NCI-H146 (cell line): ENCODE data around the gene HEY2.
A peak's percentile ranks its signal among the peaks of the same experiment; 100 is the strongest.

ENCODE experiments used
- DNase-seq: peaks from one replicate; lab custom pipeline; 2025; lab: John Stamatoyannopoulos, UW

The HEY2 gene

DNA sequence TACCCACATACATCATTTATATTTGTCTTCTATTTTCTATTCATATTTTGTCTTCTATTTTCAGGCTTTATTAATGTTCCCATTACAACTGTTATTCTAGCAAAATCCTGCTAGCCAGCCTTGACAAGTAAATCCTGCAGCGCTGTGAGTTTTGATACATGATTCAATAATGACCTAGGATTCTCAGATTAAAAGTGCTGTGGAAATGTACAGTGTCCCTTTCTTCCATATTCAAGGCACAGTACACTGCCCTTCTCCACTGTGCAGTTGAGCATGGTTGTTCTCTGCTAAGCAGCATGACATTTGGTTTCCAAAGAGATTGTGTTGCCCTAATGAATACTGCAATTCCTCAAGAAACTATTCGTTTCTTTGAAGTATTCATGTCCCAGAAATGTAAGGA lies 5.8 kb upstream of the HEY2 start:
- no peak for DNase-seq

DNA sequence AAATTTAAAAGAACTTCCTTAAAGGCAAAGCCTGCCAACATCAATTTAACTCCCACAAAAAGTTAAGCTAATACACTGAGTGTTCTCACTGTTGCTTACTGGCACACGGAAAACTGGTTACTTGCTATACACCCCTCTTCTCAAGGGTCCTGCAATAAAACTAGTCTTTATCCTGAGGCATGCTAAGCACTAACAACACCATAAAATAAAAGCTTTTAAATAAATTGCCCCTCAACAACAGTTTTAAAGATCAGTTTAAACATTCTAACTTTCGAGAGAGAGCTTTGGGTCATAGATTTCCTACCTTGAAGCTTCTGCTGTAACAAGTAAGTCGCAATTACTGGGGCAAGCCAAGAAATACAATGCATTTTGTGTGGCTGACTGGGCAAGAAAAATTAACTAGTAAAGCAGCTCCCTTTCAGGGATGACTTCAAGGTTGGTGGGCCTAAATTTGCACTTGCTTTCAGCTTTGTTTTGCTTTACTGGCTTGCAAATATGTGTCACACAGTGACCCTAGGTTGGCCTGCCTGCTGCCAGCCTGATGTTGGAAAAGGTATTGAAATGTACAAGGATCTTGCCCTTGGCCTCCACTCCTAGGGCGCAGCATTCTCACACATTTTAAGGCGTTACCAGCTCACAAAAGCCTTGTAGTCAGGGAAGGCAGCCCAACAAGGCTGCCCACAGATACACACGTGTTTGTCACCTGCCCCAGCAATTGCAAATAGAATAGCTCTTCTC lies 4.0 kb upstream of the HEY2 start:
- DNase-seq = peak; percentile 65

DNA sequence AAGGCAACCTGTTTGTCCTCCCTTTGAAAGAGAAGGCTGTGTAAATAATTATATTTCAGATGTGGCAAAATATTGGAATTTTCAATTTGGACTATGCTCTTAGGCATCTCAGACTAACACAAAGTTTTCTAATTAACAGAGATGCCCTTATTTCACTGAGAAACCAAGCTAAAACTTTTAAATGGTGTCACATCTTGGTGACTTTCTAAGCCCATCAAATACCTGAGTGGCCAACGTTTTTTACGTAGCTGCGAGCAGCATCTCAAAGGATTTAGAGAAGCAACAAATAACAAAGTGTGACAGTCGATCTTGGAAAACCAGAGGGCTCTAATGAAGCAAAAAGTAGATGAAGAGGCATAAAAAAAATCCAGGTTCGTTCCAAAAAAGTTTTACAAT lies 3.4 kb upstream of the HEY2 start:
- no peak for DNase-seq

DNA sequence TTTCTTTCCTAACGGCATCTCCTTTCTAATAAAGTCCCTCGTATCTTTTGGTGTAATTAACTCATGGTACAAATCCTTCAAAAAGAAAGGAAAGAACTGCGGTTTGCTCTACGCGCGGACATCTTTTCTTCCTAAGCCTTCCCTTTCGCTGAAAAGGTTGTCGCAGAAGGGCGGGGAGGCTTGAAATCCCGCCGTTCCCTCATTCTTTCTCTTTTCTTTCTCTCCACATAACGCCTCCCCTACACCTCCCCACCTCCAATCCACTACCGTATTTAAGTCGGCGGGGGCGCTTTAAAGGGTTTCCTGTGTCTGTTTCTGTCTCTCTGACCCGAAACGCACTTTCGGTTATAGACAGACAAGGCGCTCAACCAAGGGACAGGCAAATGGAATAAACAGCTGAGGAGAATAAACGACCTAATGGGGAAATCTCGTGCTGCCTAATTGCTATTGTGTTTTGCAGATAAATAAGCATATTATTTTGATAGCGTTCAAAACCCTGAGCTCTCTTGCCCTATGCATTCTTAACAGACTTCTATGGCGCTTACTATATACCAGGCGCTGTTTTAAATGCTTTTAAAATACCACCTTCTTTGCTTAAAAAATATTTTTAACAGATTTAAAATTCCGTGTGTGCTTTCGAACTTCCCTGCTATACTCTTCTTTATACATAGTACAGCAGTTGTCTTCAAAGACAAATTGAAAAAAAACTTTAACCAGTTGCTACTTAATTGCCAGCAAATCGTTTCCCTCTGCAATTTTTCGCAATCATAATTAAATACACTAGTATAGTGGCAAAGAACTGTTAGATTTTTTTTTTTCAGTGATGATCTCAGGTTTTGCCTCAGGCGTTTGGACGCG lies 2.5 kb upstream of the HEY2 start:
- DNase-seq = peak; percentile 98

DNA sequence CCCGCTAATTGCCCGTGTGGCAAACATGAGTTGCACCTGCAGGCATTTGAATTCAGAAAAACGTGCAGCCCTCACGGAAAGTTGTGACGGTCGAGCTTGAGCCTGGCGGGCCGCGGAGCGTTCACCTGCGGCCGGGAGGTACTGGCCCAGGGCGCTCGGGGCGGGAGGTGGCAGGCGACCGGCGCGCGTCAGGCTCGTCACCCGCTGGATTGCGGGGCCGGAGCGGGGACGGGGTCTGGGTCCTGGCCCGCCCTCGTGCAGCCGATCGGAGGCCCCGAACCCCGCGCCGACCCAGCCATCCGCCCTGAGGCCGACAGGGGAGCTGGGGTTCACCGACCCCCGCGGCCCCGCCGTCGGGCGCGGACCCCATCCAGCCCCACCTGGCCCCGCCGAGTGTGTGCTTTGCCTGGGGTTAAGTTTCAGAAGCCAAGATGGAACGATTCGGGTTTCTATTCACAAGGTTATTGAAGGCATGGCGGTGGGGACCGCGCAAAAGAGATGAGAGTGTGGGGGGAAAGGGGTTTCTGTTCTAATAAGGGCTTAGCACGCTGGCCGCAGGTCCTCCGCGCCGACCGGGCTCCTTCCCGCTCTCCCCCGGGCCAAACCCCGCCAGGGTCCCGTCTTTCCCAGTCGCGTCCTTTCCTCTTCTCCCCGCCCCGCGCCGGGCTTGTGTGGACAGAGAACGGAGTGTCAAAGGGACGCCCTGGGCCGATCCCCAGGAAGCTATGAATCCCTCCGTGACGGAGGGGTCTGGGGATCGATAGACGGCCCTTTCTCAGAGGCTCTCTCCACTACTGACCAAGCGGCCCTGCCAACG lies 1.6 kb upstream of the HEY2 start:
- peak; percentile 99 for DNase-seq

DNA sequence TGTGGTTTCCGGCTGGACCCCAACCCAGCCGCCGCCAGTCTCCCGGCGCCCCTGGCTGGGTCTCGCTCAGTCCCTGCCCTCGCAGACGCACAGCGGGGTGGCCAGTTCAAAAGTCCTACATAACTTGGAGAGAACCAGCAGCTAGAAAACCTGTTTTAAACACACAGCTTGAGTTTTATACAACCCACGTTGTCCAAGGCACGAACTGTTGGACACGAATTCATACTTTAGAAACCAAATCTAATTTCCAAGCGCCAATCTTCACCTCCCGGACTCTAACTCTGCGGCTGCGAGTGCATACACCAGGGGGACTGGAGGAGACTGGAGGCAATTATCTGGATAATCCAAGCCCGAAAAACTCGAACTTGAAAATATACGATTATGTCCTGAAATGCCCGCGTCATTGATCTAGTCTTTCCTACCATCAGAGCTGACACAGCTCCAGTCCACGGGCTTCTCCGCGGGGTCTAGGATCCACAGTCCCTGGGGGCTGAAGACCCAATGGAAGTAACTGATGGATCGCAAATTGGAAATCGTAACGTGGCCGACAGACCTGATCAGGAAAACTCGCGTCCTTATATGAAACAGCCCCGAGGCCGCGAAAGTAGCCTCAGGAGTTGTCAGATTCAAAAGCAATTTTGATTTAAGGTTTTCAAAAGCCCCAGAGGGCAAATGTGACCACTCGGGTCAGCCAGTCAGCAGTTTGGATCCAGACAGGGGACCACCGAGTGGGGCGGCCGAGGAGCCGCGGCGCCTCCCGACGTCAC lies 843 bp upstream of the HEY2 start:
- DNase-seq = peak; percentile 72

DNA sequence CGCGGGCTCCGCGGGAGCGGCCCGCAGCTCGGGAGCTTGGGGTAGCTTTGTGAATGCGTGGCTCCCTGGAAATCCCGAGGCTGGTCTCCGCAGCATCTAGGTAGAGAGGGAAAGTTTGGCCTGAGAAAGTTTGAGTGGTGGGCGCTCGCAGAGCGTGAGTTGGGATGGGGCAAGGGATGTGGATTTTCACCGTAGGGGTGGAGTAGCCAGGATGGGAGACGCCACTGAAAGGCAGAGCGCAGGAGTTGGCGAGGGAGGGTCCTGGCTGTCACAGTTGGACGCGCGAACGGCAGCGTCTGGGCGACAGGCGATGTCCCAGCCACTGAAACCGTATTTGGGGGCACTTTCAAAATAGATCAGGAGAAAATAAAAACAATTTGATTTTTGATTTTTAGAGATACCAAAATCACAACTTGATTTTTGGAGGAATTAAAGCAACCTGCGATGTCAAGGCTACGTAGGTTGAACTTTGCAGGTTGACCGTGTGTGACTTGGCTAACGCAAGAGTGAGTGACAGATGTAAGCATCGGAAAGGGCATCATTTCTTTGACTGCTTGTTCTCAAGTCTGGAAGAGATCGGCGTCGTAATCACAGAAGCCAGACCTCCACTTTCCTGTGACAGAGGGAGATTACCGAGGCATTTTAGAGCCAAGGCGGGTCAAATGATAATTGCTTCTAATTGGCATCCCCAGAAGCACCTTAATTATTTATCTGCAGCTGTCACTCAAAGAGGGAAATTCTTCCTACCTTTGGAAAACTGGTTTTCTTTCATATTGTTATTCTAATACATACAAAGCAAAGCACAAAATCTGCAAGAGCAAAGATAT lies 646 bp downstream of the HEY2 start:
- peak; percentile 76 for DNase-seq

DNA sequence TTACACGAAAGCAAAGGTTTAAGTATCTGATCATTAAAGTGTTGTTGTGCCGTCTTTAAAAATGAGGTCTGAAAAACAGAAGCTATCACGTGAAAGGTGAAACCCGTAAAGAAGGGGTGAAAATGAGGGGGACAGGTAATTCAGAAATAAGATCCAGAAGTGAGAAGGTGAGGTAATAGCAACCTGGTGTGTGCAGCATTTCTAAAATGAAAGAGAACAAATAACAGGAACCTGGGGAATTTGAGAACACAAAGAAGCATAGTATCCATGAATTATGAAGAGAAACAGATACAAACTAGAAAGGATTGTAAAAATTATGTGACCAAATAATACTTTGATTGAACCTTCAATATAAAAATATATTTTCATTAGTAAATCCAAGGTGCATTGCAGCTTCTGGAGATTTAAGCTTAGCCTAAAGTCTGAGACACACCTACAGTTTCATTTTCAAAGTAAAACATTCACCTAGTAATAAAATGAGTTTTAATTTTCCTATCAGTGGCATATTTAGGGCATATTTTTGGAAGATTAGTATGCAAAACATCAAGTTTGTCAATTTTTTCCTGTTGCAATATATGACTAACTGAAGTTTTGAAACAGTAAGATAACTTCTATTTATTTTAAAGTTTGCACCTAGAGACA lies 1.4 kb downstream of the HEY2 start:
- peak; percentile 47 for DNase-seq

DNA sequence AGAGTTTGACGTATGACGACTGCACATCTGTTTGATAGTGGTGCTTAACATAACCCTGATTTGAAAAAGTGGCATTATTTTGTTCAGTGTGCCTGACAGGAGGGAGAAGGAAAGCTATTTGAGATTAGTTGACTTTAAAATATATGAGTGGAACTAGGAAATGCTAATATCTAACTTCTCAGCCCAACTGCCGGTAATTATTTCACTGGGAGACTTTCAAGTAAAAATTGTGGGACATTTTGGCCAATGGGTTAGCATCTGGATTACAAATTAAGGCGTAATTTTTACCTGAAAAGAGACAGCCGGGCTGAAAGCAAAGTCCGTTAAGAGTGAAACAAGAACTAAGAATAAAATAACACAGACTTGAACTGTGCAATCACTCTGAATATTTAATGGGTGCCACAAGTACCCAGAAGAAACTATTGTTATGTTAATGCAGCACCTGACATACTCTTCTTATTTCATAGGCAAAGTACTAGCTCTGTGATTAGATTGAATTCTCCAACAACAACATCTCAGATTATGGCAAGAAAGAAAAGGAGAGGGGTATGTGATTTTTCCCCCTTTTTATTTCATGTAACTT lies 2.0 kb downstream of the HEY2 start:
- DNase-seq = no peak

DNA sequence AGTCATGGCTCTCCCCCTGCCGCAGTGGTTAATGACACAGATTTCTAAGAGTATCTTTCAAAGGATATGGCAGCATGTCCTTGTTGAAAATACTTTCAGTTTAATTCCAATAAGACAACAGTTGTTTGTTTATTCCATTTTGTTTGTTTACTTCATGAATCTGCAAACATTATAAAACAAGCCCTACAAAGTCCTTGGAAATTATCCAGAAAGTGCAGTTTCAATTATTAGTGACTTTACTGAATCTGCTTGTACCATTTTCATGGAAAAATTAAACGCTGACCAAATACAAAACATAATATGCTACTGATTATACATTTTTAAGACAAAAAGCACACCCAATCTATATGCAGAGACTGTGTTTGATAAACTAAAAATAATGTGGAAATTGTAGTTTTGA lies 3.3 kb downstream of the HEY2 start:
- no peak for DNase-seq

DNA sequence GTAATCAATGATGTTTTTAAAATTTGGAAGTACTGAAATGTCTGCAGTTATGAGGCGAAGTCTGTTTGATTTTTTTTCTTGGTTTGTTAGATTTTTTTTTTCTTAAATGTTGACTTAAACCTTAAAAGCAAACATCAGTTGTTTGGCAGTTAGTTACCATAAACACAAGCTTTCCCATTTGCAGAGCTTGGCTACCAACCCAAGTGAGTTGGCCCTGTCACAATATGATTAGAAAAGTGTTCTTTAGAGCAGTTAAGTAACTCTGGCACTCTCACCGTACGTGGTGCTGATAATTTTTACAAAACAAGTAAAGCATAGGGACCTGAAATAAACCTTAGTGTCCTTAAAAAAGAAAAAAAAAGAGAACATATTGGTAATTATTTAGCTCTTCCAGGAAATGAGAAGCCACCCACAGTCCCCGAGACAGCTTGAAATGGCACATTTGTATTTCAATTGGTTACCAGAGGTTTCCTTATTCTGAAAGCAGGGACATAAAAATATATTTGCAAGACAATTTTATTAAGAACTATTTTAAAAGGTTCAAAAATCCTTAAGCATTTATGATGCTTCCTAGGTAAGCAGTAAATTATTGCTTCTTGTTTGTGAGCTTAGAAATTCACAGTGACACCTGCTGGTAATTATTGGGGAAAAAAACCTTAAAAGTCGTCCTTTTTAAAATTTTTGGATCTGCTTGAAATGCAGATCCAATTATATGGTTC lies 3.9 kb downstream of the HEY2 start:
- DNase-seq = peak; percentile 45

DNA sequence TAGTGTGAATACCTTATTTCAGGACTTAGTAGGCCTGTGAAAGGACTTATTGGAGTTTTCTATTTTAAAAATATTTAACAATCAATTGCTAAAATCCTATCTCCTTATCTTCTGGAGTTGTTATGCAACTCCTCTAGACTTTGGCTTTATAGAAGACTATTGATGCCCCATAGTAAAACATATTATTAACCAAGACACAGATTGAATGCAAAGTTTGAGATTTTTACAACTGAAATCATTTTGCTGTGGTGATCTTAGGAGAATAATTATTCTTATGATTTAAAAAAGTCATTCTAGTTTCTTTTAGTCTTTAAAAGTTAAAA lies 4.5 kb downstream of the HEY2 start:
- no peak for DNase-seq

DNA sequence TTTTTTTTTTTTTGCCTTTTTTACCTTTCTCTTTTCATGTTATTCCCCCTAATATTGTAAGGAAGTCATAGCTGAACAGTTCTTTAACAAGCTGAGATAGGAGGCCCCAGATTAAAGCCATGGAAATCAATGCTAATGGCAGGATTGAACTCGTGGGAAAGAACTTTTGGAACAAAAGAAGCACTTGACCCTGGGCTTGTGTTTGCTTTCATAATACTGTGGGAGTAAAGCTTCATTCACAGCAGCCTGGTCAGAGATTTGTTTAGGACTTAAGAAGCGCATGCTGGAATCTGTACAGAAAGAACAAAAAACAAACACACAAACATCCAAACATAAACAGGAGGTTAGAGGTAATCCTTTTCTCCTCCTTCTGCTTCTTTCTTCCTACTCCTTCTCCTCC lies 5.1 kb downstream of the HEY2 start:
- DNase-seq = no peak

DNA sequence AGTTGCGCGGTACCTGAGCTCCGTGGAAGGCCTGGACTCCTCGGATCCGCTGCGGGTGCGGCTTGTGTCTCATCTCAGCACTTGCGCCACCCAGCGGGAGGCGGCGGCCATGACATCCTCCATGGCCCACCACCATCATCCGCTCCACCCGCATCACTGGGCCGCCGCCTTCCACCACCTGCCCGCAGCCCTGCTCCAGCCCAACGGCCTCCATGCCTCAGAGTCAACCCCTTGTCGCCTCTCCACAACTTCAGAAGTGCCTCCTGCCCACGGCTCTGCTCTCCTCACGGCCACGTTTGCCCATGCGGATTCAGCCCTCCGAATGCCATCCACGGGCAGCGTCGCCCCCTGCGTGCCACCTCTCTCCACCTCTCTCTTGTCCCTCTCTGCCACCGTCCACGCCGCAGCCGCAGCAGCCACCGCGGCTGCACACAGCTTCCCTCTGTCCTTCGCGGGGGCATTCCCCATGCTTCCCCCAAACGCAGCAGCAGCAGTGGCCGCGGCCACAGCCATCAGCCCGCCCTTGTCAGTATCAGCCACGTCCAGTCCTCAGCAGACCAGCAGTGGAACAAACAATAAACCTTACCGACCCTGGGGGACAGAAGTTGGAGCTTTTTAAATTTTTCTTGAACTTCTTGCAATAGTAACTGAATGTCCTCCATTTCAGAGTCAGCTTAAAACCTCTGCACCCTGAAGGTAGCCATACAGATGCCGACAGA lies 9.9 kb downstream of the HEY2 start:
- no peak for DNase-seq

DNA sequence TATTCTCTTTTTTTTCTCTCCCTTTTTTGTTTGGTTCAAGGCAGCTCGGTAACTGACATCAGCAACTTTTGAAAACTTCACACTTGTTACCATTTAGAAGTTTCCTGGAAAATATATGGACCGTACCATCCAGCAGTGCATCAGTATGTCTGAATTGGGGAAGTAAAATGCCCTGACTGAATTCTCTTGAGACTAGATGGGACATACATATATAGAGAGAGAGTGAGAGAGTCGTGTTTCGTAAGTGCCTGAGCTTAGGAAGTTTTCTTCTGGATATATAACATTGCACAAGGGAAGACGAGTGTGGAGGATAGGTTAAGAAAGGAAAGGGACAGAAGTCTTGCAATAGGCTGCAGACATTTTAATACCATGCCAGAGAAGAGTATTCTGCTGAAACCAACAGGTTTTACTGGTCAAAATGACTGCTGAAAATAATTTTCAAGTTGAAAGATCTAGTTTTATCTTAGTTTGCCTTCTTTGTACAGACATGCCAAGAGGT lies 10.6 kb downstream of the HEY2 start:
- no peak for DNase-seq

DNA sequence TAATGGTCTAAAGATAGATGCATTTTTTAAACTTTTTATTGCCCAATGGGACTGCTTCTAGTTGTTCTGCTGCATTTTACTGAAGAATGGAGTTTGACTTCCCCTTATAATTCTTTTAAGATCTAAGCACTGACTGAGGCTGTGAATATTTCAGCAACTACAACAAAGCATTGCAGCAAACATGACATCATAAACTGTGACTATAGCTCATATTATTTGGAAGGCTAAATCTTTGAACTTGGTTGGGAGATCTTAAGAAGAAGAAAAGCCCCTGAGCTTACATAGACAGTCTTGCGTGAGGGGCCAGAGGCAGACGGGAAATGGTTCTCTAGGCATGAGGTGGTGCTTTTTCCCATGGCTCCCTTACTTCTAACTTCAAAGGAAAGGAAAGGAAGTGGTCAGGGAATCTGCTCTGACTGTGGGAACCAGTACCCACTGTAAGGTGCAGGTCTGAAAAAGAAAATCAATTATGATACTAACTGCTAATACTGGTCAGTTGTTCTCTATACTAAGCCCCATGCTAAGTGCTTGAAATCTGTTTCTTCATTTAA lies 14.8 kb downstream of the HEY2 start:
- DNase-seq = no peak

DNA sequence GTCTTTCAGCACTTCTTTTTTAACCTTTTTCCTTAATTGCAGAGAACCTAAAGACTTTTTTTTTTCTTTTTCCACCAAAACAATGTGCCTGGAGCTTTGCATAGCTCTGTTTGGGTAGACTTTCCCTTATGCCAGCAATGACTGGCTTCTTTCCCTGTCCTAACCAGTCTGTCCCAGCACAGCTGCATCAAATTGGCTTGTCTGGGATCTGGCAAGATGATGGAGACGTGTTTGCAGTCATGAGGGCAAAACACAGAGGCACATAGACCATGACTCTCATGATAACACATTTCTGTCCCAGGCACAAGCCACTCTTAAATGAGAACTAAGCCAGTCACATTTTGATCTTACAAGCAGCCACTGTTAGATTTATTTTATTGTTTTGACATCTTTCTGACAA lies 16.5 kb downstream of the HEY2 start:
- no peak for DNase-seq

DNA sequence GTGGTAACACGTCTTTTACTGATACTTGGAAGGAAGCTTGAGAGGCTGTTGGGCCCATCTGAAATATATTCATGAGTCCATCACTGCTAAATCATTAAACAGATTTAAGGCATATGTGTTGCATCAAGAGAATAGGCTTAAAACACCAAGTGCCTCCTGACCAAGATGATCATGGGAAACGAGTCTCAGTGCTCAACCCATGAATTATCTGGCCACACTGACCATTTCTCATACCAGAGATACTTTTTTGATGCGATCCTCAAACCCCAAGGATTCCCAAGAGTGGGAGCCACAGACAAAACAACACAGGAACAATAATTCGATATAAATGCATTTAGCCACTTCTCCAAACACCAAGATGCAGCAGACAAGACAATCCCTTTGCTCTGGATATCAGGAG lies 17.2 kb downstream of the HEY2 start:
- no peak for DNase-seq
